H1 (cell line): ENCODE results near the gene COL6A2. TPM values are rescaled to one million over a fixed set of nuclear protein-coding genes. Genes with fewer than 3 reads are reported as not detected.
"Not testable (repeated sequence)": the region's sequence is repeated elsewhere in the genome, so short reads cannot be mapped to it uniquely, and the experiment has no call there.

Experiments
- CTCF ChIA-PET: fragments of 300-600 bp; sonication (Branson Sonifier 250); formaldehyde crosslinking; loops from one replicate; lab custom pipeline; 2021; ENCODE audit not compliant: partially characterized antibody; lab: Charles Lee
- POLR2A ChIA-PET: fragments of 300-600 bp; sonication (Branson Sonifier 250); formaldehyde crosslinking; loops from one replicate; lab custom pipeline; 2021; ENCODE audit warnings: inconsistent platforms; ENCODE audit not compliant: partially characterized antibody; lab: Charles Lee
- DNase-seq, 2 experiments: peaks; one replicate each; pipeline versions ENCODE4 v3.0.0 to v3.0.0-alpha.2; 2010 to 2022; ENCODE audit warnings: low spot score in 2 of 2, low read depth in 1 of 2, mixed read lengths in 1 of 2
- FAIRE-seq: peaks from 2 replicates; lab custom pipeline; 2011; peaks lifted over from hg19 to GRCh38; lab: Jason Lieb, UNC
- H2AFZ ChIP-seq: 2 replicates; pipeline ENCODE4 v1.8.1; 2012; ENCODE audit warnings: low read length, inconsistent platforms
- H2AK5ac ChIP-seq: 2 replicates; pipeline ENCODE4 v1.6.1; 2013; ENCODE audit warnings: low read depth, low read length
- H2BK120ac ChIP-seq: replicated peaks from 2 replicates; pipeline ENCODE3; 2013; ENCODE audit warnings: low read depth, low read length, inconsistent platforms
- H2BK12ac ChIP-seq: 2 replicates; pipeline ENCODE4 v1.6.1; 2013; ENCODE audit warnings: low read depth, low read length
- H2BK15ac ChIP-seq: 2 replicates; pipeline ENCODE4 v1.6.1; 2013; ENCODE audit warnings: low read length
- H2BK20ac ChIP-seq: 2 replicates; pipeline ENCODE4 v1.6.1; 2013; ENCODE audit warnings: low read length
- H2BK5ac ChIP-seq: 2 replicates; pipeline ENCODE4 v1.6.1; 2013; ENCODE audit warnings: low read depth, low read length
- H3K14ac ChIP-seq: 2 replicates; pipeline ENCODE4 v1.6.1; 2013; ENCODE audit warnings: inconsistent platforms; ENCODE audit not compliant: insufficient read length
- H3K18ac ChIP-seq: 2 replicates; pipeline ENCODE4 v1.6.1; 2013; ENCODE audit warnings: low read length; ENCODE audit errors: extremely low read depth
- H3K23ac ChIP-seq: 2 replicates; pipeline ENCODE4 v1.6.1; 2013; ENCODE audit warnings: inconsistent platforms; ENCODE audit not compliant: insufficient read length
- H3K23me2 ChIP-seq: 2 replicates; pipeline ENCODE4 v1.6.1; 2013; ENCODE audit warnings: low read depth, low read length
- H3K27ac ChIP-seq: 2 replicates; pipeline ENCODE4 v1.6.1; 2011; ENCODE audit warnings: low read depth, low read length, inconsistent platforms
- H3K27me3 ChIP-seq, 4 experiments: replicated peaks in 1 of 4; 1 replicate in 1 of 4; 2 replicates in 3 of 4; pipeline versions ENCODE4 v1.6.1 to v1.8.1; 2011 to 2013; ENCODE audit warnings: low read length in 3 of 4, mild to moderate bottlenecking in 3 of 4, inconsistent platforms in 2 of 4, mixed read lengths in 2 of 4, moderate library complexity in 1 of 4; ENCODE audit not compliant: control insufficient read depth in 3 of 4, insufficient read depth in 3 of 4; ENCODE audit errors: extremely low read depth in 1 of 4
- H3K36me3 ChIP-seq, 4 experiments: 2 replicates each; pipeline versions ENCODE4 v1.6.1 to v1.8.1; 2011 to 2013; ENCODE audit warnings: mild to moderate bottlenecking in 4 of 4, low read length in 3 of 4, moderate library complexity in 2 of 4, control low read depth in 1 of 4, inconsistent platforms in 1 of 4; ENCODE audit not compliant: insufficient read depth in 4 of 4, control insufficient read depth in 2 of 4
- H3K4ac ChIP-seq: replicated peaks from 2 replicates; pipeline ENCODE3; 2013; ENCODE audit warnings: low read length, low read depth, mixed read lengths, inconsistent platforms; ENCODE audit not compliant: insufficient read length
- H3K4me1 ChIP-seq, 4 experiments: replicated peaks in 1 of 4; 1 replicate in 1 of 4; 2 replicates in 3 of 4; pipeline versions ENCODE4 v1.6.1 to v1.8.1; 2011 to 2013; ENCODE audit warnings: low read length in 3 of 4, inconsistent platforms in 2 of 4, mixed read lengths in 1 of 4; ENCODE audit not compliant: insufficient read depth in 4 of 4, control insufficient read depth in 3 of 4
- H3K4me2 ChIP-seq, 2 experiments: 2 replicates each; pipeline versions ENCODE4 v1.6.1 to v1.8.1; 2011 to 2013; ENCODE audit warnings: low read depth in 2 of 2, low read length in 2 of 2, control low read depth in 1 of 2, inconsistent platforms in 1 of 2, mild to moderate bottlenecking in 1 of 2; ENCODE audit not compliant: insufficient read depth in 1 of 2
- H3K4me3 ChIP-seq, 4 experiments: fragments of 200-600, 300-600 bp in 1 of 4; sonication (generic), shearing (Covaris generic), sonication (Bioruptor Twin) in 1 of 4; 2 replicates each; pipeline versions ENCODE4 v1.5.1 to v1.8.1; 2011 to 2016; ENCODE audit warnings: low read length in 4 of 4, low read depth in 3 of 4, control low read depth in 2 of 4, inconsistent platforms in 2 of 4, mild to moderate bottlenecking in 2 of 4, mixed read lengths in 1 of 4, moderate library complexity in 1 of 4; ENCODE audit not compliant: insufficient read depth in 2 of 4; ENCODE audit errors: extremely low read depth in 1 of 4
- H3K56ac ChIP-seq: replicated peaks from 2 replicates; pipeline ENCODE3; 2013; ENCODE audit warnings: low read depth, mild to moderate bottlenecking, mixed read lengths, low read length, inconsistent platforms; ENCODE audit not compliant: insufficient read length
- H3K79me1 ChIP-seq: 2 replicates; pipeline ENCODE4 v1.6.1; 2013; ENCODE audit warnings: low read depth, low read length, control low read depth
- H3K79me2 ChIP-seq, 2 experiments: 2 replicates each; pipeline versions ENCODE4 v1.6.1 to v1.8.1; 2012 to 2013; ENCODE audit warnings: low read length in 2 of 2, mild to moderate bottlenecking in 2 of 2, inconsistent platforms in 1 of 2; ENCODE audit not compliant: insufficient read depth in 2 of 2, control insufficient read depth in 1 of 2
- H3K9ac ChIP-seq, 4 experiments: replicated peaks in 1 of 4; 1 replicate in 1 of 4; 2 replicates in 3 of 4; pipeline versions ENCODE4 v1.6.1 to v1.8.1; 2011 to 2013; ENCODE audit warnings: low read depth in 3 of 4, low read length in 3 of 4, control low read depth in 2 of 4, mild to moderate bottlenecking in 2 of 4, moderate library complexity in 2 of 4, inconsistent platforms in 1 of 4; ENCODE audit errors: extremely low read depth in 1 of 4
- H3K9me3 ChIP-seq, 2 experiments: 2 replicates each; pipeline versions ENCODE4 v1.6.1 to v1.8.1; 2012 to 2013; ENCODE audit warnings: mild to moderate bottlenecking in 2 of 2, moderate library complexity in 2 of 2, control low read depth in 1 of 2, inconsistent platforms in 1 of 2, low read depth in 1 of 2, low read length in 1 of 2, mixed read lengths in 1 of 2; ENCODE audit not compliant: insufficient read depth in 2 of 2
- H4K20me1 ChIP-seq, 2 experiments: replicated peaks in 1 of 2; 2 replicates each; pipeline versions ENCODE3 to v1.8.1; 2011 to 2013; ENCODE audit warnings: inconsistent platforms in 2 of 2, low read length in 2 of 2, mild to moderate bottlenecking in 1 of 2; ENCODE audit not compliant: insufficient read depth in 2 of 2, control insufficient read depth in 1 of 2
- H4K5ac ChIP-seq: 2 replicates; pipeline ENCODE4 v1.6.1; 2013; ENCODE audit warnings: low read length, low read depth, mixed read lengths, inconsistent platforms; ENCODE audit not compliant: insufficient read length
- H4K8ac ChIP-seq: 2 replicates; pipeline ENCODE4 v1.8.0; 2013; ENCODE audit warnings: mild to moderate bottlenecking, moderate library complexity, low read length, inconsistent platforms; ENCODE audit not compliant: insufficient read depth; ENCODE audit errors: extremely low read depth
- H4K91ac ChIP-seq: replicated peaks from 2 replicates; pipeline ENCODE3; 2013; ENCODE audit warnings: low read length, mixed read lengths, inconsistent platforms; ENCODE audit not compliant: insufficient read length
- BACH1 ChIP-seq: IDR thresholded peaks from 2 replicates; pipeline ENCODE4 v1.6.1; 2012; ENCODE audit warnings: low read length, improper control_type of control experiment
- CTCF ChIP-seq, 3 experiments: IDR thresholded peaks; 1 replicate in 2 of 3; 2 replicates in 1 of 3; pipeline versions ENCODE4 v1.5.1 to v1.6.1; 2011; ENCODE audit warnings: low read length in 3 of 3, mild to moderate bottlenecking in 3 of 3, inconsistent platforms in 2 of 3, low read depth in 1 of 3, moderate library complexity in 1 of 3; ENCODE audit not compliant: insufficient read depth in 1 of 3; ENCODE audit errors: control extremely low read depth in 1 of 3
- HDAC2 ChIP-seq, 2 experiments: fragments of 300-600 bp in 1 of 2; sonication (generic) in 1 of 2; IDR thresholded peaks; 2 replicates each; pipeline ENCODE4 v1.6.1; 2011 to 2012; ENCODE audit warnings: low read depth in 2 of 2, low read length in 2 of 2, mild to moderate bottlenecking in 2 of 2, moderate library complexity in 2 of 2, borderline replicate concordance in 1 of 2, inconsistent platforms in 1 of 2
- MAX ChIP-seq: IDR thresholded peaks from 2 replicates; pipeline ENCODE4 v1.6.1; 2012; ENCODE audit warnings: inconsistent platforms
- RAD21 ChIP-seq, 2 experiments: IDR thresholded peaks in 1 of 2; conservative IDR thresholded peaks in 1 of 2; 2 replicates each; pipeline ENCODE4 v1.6.1; 2011; ENCODE audit warnings: low read depth in 2 of 2, low read length in 2 of 2, improper control_type of control experiment in 1 of 2, inconsistent platforms in 1 of 2, mild to moderate bottlenecking in 1 of 2, moderate library complexity in 1 of 2
- TBP ChIP-seq: IDR thresholded peaks from 2 replicates; pipeline ENCODE4 v1.6.1; 2011; ENCODE audit warnings: low read depth, low read length, improper control_type of control experiment
- WGBS, 2 experiments: shearing (Covaris generic) in 1 of 2; methylation state at CpG; one replicate each; pipeline versions ENCODE4 v1.1.6 to v1.1.7; 2013 to 2015; ENCODE audit warnings: low lambda C conversion rate in 2 of 2, mixed read lengths in 2 of 2, inconsistent platforms in 1 of 2, low coverage in 1 of 2, missing lambda C conversion rate in 1 of 2; ENCODE audit not compliant: insufficient replicate concordance in 2 of 2, insufficient coverage in 1 of 2, insufficient read length in 1 of 2; ENCODE audit errors: extremely low coverage in 1 of 2, missing lambda C conversion rate in 1 of 2; 5-methylcytosine and 5-hydroxymethylcytosine counted together
- polyA plus RNA-seq, 7 experiments: library from polyadenylated mRNA; depleted of rRNA in 3 of 7; stranded (reverse) in 5 of 7; unstranded in 2 of 7; fragments of >200 nt in 5 of 7; fragments of 200-250 nt in 2 of 7; gene quantifications; 1 replicate in 5 of 7; 2 replicates in 1 of 7; 4 replicates in 1 of 7; pipeline versions ENCODE4 v1.2.1 to v1.2.3, GENCODE V29; 2011 to 2013; ENCODE audit warnings: missing spikeins in 2 of 7, mixed read lengths in 2 of 7
- total RNA-seq: library from RNA; stranded (reverse); fragmentation: NEBNext Ultra II Directional; extraction: Animal tissue kit (Norgen Biotek cat#: 25700); gene quantifications from 2 replicates; pipeline ENCODE4 v1.2.1, GENCODE V29; 2021

Gene COL6A2
- total and polyA plus RNA-seq, 2 of the 8 experiments (the other 6 are each of a cell fraction or from before 2014, with no cell fraction given) = 60.1 to 62.7 TPM

DNA sequence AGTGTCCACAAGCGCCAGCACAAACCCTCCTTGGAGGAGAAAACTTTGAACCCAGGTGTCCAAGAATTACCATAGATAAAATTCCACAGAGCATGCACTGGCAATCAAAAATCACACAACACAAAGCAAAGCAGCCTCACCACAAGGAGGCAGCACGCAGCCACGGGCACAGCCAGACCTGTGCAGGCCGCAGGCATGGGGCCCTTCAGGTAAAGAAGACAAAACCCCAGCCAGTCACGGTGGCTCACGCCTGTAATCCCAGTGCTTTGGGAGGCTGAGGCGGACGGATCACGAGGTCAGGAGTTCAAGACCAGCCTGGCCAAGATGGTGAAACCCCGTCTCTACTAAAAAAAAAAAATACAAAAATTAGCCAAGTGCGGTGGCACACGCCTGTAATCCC lies 49.5 kb downstream of the COL6A2 start:
- H3K23ac ChIP-seq, H3K56ac ChIP-seq, H3K27me3 ChIP-seq, H4K8ac ChIP-seq, POLR2A ChIA-PET, H3K23me2 ChIP-seq, H3K9ac ChIP-seq, H3K4me2 ChIP-seq, H3K14ac ChIP-seq, H2BK12ac ChIP-seq, H4K20me1 ChIP-seq, H3K4me3 ChIP-seq, H3K27ac ChIP-seq, H2AFZ ChIP-seq, H2BK5ac ChIP-seq, H3K18ac ChIP-seq, H3K4ac ChIP-seq, H3K79me2 ChIP-seq, H3K9me3 ChIP-seq, H2BK120ac ChIP-seq, H3K79me1 ChIP-seq, H3K36me3 ChIP-seq, H2BK20ac ChIP-seq, H2AK5ac ChIP-seq, H2BK15ac ChIP-seq, H4K91ac ChIP-seq, H4K5ac ChIP-seq: not testable (repeated sequence)
- DNase-seq = peak; percentile 58 to 83
- TF ChIP-seq BACH1 = 0 out of 2 replicates have a peak, but pooled peaks have one; percentile 30
- peak in 2 of 3 experiments; percentile 69 to 83; a peak in 3 of 4 replicates for TF ChIP-seq CTCF (IDR thresholded peaks at IDR 0.05; ENCODE audit: control extremely low read depth in 1 of 3, insufficient read depth in 1 of 3, low read depth in 1 of 3, low read length in 3 of 3)
- peak; percentile 31; the same call in 1 of the 2 replicates for TF ChIP-seq MAX
- TF ChIP-seq RAD21 (IDR thresholded peaks at IDR 0.05 in 1 of 2, conservative IDR thresholded peaks at IDR 0.05 in 1 of 2; ENCODE audit: low read depth in 2 of 2, low read length in 2 of 2) = peak; percentile 75 to 81
- TF ChIP-seq HDAC2 (IDR thresholded peaks at IDR 0.05; ENCODE audit: borderline replicate concordance in 1 of 2, low read depth in 2 of 2, low read length in 2 of 2) = 0 out of 4 replicates have a peak, but pooled peaks of 1 of the 2 experiments have one; percentile 9
- TF ChIP-seq TBP = peak; percentile 67
- CTCF ChIA-PET = interaction anchor here (0.6 to 1.6 kb wide), 11 partner anchors 10 to 207 kb away, joined by 3 to 6 read pairs (median 4); no protein-coding TSS in a partner anchor
- FAIRE-seq = peak; percentile 87
- H3K4me1 ChIP-seq = peaks cover 0 to 10% (median 4%) of the 10 kb centered on the region in 4 experiments; a peak in 5 of 7 replicates
- 80% methylated on average over 12 of the region's 12 CpGs; no CpG with 5 or more reads in 1 of the 2 experiments for WGBS, 2 experiments
